GM18907 (cell line): ENCODE data around the gene CD1C.
"Not testable (repeated sequence)": the region's sequence is repeated elsewhere in the genome, so short reads cannot be mapped to it uniquely, and the experiment has no call there.

Experiments
- ATAC-seq: cut with Tn5 transposase; IDR thresholded peaks from one replicate; pipeline ENCODE4 v1.9.1; 2021; ENCODE audit warnings: mild to moderate bottlenecking, moderate library complexity; ENCODE audit not compliant: unreplicated experiment

The CD1C gene

DNA sequence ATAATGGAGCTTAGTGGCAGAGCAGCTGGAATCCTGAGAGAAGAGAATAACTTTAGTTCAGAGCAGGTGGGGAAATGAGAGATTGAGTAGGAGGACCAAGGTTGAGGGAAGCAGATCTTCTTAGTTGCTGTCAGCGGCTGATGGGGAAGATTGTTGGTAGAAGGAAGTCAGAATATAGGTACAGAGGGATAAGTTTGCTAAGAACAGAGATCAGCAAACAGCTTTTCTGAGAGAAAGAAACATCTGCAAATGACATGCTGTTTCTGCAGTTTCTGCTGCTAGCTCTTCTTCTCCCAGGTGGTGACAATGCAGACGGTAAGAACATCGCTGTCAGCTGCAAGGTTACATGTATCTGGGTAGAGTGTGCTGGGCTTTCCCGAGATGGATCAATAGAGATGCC, at the start of gene CD1C:
TSS of gene CD1C (plus strand) at position 113 of the 400 bp plus-strand sequence. CDS start at position 255, 142 bp downstream.
- no peak for ATAC-seq

GRCh38 chr1:158246650-158247049, 43.1 kb upstream of the CD1C start:
- no peak for ATAC-seq

DNA sequence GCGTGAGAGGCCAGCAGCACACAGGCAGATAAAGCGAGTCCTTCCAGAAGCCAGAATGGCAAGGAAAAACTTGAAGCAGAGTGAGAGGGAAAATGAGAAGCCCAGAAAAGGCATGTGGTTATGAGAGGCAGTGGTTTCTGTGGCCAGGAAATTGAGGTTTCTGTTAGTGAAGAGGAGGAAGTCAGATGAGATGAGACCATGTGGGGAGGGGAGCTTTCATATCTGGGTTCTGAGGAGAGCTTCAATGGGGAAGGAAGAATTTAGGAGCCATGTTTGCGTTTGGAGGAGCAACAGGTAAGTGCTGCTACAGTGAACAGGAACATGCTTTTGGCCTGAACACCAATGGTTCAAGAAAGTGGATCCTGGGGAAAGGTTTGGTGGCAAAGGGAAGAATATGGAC, 41.6 kb upstream of the CD1C start:
- ATAC-seq: peak; percentile 84

DNA sequence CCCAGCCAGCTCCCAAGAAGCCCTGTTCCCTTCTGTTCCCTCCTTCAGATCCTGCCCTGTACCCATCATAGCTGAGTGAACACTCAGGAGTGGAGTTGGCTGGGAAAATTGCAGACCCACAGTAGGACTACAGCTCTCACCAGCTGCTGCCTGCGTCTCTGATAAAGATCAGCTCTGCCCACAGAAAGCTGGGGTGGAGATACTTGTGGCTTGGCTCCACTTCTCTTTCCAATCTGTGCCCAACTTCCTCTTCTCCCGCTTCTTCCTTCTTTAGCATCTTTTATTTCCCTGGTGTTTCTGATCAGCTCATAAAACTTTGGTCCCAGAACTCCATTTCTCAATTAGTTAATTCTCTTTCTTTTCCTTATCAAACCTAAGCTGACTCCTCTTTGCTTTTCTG, 41.0 kb upstream of the CD1C start:
- no peak for ATAC-seq

DNA sequence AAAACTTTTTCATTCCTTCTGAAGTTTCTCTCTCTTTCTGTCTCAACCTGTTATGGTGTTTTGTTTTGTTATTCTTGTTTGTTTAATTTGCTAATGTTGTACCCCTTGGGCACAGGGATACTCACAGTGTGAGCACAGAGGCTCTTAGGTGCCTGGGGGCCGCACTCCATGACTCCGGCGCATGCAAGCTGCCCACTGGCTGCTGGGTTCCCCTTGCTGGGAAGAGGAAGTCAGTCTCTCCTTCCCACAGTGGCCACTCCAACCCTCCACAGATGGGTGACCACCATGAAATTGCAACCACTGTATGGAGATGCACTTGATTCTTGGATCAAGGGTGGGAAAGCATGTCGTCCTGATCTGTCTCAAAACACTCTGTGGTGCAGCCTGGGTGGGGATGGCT, 40.1 kb upstream of the CD1C start:
- no peak for ATAC-seq

- ATAC-seq: no peak
Observed at GRCh38 chr1:158251163-158251562, 38.6 kb upstream of the CD1C start.

- ATAC-seq: no peak
Observed at GRCh38 chr1:158255656-158256055, 34.1 kb upstream of the CD1C start.

DNA sequence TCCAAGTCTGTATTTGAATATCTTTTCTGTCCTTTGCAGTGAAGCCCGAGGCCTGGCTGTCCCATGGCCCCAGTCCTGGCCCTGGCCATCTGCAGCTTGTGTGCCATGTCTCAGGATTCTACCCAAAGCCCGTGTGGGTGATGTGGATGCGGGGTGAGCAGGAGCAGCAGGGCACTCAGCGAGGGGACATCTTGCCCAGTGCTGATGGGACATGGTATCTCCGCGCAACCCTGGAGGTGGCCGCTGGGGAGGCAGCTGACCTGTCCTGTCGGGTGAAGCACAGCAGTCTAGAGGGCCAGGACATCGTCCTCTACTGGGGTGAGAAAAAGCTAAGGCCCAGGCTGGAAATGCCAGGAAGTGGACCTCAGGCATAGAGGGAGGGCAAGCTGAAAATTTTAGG, 33.0 kb upstream of the CD1C start:
- ATAC-seq: not testable (repeated sequence)

- no peak for ATAC-seq
Observed at GRCh38 chr1:158257888-158258287, 31.8 kb upstream of the CD1C start.

- ATAC-seq: no peak
Observed at GRCh38 chr1:158259117-158259516, 30.6 kb upstream of the CD1C start.

DNA sequence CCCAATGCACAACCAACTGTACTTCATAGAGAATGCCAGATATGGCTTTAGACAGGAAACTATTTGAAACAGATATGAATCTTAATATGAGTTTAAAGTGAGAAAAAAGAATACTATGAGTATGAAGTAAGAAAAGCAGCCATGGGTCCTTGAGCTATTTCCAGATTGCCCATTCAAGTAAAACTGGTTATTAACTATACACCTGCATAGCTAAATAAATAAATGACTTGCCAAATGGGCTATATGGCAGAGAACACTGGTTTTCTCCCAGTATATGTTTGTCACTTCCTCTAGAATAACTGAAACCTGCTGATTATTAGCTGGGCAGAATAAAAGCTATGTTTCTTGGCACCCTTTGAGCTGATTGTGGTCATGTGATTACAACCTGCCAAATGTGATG, 17.0 kb upstream of the CD1C start:
- ATAC-seq: no peak

GRCh38 chr1:158274797-158275196, 14.9 kb upstream of the CD1C start:
- peak; percentile 71 for ATAC-seq

GRCh38 chr1:158282421-158282820, 7.3 kb upstream of the CD1C start:
- ATAC-seq: not testable (repeated sequence)

DNA sequence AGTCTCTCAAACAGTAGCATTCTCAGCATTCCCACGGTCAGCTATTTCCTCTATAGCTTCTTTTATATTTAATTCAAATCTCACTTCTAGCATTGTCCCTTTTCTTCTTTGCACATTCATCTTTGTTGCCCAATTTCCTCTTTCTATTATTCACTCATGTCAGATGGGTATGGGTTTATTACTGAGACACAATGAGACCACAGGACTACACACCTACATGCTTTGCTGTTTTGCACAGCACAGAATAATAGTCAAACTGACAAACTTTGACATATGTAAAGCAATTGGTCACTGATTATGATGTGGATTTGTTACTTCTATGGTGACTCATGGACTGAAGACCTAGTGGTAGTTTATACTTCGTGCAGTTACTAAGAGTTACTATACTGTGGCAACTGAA, 5.8 kb upstream of the CD1C start:
- ATAC-seq: peak; percentile 60

DNA sequence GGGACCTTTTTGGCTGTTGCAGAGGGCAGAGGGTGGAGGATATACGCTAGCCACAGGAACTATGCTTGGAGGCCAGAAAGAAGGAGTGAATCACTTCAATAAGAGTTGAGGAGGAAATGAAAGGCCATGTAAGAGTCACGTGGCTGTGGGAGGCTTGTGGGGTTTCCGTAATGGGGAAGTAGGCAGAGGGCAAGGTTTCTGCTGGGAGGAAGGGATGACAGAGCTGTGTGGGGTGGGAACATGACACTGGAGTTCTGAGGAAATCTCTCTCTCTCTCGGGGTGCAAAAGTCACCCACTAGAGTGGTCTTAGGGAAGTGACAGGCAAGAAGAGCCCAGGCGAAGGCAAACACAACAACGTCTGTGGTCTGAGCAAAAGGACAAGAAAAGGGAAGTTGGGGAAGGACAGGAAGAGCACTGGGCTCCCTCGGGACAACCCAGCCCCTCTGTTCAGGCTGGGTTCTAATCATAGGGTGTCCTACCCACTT, 3.9 kb upstream of the CD1C start:
- peak; percentile 82 for ATAC-seq

- peak; percentile 29 for ATAC-seq
Observed at GRCh38 chr1:158286487-158286886, 3.2 kb upstream of the CD1C start.

GRCh38 chr1:158286941-158287346, 2.8 kb upstream of the CD1C start:
- peak; percentile 14 for ATAC-seq

DNA sequence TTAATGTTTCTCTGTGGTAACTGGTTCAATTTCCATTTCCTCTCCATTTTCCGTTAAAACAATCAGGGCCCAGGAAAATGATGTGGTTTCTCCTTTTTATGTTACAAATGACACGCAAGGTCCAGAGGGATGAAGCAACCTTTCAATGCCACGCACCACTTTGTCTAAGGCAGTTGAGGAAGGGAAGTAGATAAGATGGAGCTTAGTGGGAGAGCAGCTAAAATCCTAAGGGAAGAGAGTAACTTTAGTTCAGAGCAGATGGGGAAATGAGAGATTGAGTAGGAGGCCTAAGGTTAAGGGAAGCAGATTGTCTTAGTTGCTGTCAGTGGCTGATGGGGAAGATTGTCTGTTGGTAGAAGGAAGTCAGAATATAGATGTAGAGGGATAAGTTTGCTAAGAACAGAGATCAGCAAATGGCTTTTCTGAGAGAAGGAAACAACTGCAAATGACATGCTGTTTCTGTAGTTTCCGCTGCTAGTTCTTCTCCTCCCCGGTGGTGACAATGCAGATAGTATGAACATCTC, 660 bp downstream of the CD1C start:
- no peak for ATAC-seq

DNA sequence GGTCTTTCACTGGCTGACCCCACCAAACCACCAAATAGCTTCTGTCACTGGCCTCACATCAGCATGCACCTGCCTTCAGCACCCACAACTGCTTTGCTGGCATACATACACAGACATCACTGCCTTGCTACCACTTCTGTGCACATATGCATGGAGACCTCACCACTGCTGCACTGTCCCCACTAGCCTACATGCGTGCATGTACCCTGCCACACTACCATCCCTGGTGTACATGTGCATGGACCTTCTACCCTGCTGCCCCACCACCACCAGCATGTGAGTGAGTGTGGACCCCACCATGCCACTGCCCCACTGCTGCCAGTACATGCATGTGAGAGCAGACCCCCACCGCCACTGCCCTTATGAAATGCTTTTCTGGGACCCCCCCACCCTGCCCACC, 6.1 kb downstream of the CD1C start:
- ATAC-seq: no peak

DNA sequence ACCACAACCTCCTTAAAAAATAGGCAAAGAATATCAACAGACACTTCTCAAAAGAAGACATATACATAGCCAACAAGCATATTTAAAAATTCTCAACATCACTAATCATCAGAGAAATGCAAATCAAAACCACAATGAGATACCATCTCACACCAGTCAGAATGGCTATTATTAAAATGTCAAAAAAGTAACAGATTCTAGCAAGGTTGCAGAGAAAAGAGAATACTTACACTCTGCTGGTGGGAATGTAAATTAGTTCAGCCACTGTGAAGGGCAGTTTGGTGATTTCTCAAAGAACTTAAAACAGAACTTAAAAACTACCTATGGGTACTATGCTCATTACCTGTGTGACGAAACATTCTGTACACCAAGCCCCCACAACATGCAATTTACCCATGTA, 20.9 kb downstream of the CD1C start:
- no peak for ATAC-seq

- ATAC-seq: no peak
Observed at GRCh38 chr1:158311066-158311465, 21.3 kb downstream of the CD1C start.

GRCh38 chr1:158323866-158324265, 34.1 kb downstream of the CD1C start:
- ATAC-seq: no peak

DNA sequence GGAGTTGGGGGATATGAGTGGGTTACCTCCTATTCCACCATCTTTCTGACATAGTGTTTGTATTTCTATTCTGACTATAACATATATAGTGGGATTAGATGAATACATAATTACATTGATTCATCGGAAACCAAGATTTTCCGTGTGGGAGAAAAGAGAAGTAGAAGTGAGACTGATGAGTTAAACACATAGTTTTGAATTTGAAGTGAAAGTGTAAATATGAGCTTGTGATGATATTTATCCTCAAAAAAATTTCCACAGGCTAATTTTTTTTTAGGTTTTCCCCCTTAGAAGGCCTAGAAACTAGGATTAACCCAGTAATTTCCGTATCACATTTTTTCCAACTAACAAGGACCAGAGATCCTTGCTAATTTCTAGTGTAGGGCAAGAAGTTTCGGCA, 34.7 kb downstream of the CD1C start:
- no peak for ATAC-seq
